HG03196 (cell line): Measurements from ENCODE around the gene SAA1.
"Not testable (repeated sequence)": the region's sequence is repeated elsewhere in the genome, so short reads cannot be mapped to it uniquely, and the experiment has no call there.

Source experiments
- ATAC-seq: cut with Tn5 transposase; IDR thresholded peaks from one replicate; pipeline ENCODE4 v1.9.1; 2021; ENCODE audit not compliant: unreplicated experiment

SAA1 gene

GRCh38 chr11:18254781-18255361 lies 11.2 kb upstream of the SAA1 start:
- ATAC-seq = no peak

GRCh38 chr11:18259259-18259658 lies 6.8 kb upstream of the SAA1 start:
- ATAC-seq = no peak

GRCh38 chr11:18261721-18262120 lies 4.3 kb upstream of the SAA1 start:
- no peak for ATAC-seq

GRCh38 chr11:18262681-18263350 lies 3.2 kb upstream of the SAA1 start:
- ATAC-seq = not testable (repeated sequence)

- no peak for ATAC-seq
Observed at GRCh38 chr11:18264035-18264434, 2.0 kb upstream of the SAA1 start.

- no peak for ATAC-seq
Observed at GRCh38 chr11:18264677-18265555, 1.1 kb upstream of the SAA1 start.

GRCh38 chr11:18267335-18268133 lies 1.5 kb downstream of the SAA1 start:
- ATAC-seq = peak; percentile 62

GRCh38 chr11:18269252-18269651 lies 3.2 kb downstream of the SAA1 start:
- not testable (repeated sequence) for ATAC-seq

- ATAC-seq = no peak
Observed at GRCh38 chr11:18270102-18270501, 4.0 kb downstream of the SAA1 start.

- no peak for ATAC-seq
Observed at GRCh38 chr11:18271206-18271605, 5.1 kb downstream of the SAA1 start.

GRCh38 chr11:18277565-18278271 lies 11.7 kb downstream of the SAA1 start:
- ATAC-seq = no peak

- ATAC-seq = peak; percentile 91
Observed at GRCh38 chr11:18280438-18281045, 14.5 kb downstream of the SAA1 start.

- no peak for ATAC-seq
Observed at GRCh38 chr11:18282626-18283025, 16.6 kb downstream of the SAA1 start.

GRCh38 chr11:18285841-18286240 lies 19.8 kb downstream of the SAA1 start:
- ATAC-seq = no peak

- no peak for ATAC-seq
Observed at GRCh38 chr11:18288911-18289310, 22.8 kb downstream of the SAA1 start.

GRCh38 chr11:18294862-18295261 lies 28.8 kb downstream of the SAA1 start:
- ATAC-seq = peak; percentile 78

- ATAC-seq = no peak
Observed at GRCh38 chr11:18295316-18295715, 29.3 kb downstream of the SAA1 start.

GRCh38 chr11:18299721-18300120 lies 33.7 kb downstream of the SAA1 start:
- no peak for ATAC-seq

- no peak for ATAC-seq
Observed at GRCh38 chr11:18304745-18305144, 38.7 kb downstream of the SAA1 start.
